ENCODE data around the gene ALDH1L1.

The ALDH1L1 gene

DNA sequence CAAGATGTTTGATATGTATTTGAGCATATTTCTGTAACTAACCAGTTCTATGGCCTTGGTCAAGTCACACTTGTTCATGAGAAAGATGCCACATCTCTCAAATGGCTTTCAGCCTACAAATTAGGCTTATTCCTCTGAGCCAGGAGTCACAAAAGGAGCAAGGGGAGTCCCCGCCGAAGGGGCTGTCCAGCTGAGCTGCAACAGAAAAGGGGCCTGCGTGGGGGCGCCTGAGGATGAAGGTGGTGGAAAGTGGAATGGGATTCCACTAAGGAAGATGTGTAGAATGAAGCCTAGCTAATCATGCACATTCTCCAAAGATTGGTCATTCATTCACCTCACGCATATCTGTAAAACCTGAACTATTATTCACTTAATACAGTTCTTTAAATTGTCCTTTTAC, 19.1 kb downstream of the ALDH1L1 start:
- no peaks in the 10 kb centered on the region for H4K20me1 ChIP-seq (ENCODE audit: low read depth, low read length)
- TF ChIP-seq, protein P1, sequence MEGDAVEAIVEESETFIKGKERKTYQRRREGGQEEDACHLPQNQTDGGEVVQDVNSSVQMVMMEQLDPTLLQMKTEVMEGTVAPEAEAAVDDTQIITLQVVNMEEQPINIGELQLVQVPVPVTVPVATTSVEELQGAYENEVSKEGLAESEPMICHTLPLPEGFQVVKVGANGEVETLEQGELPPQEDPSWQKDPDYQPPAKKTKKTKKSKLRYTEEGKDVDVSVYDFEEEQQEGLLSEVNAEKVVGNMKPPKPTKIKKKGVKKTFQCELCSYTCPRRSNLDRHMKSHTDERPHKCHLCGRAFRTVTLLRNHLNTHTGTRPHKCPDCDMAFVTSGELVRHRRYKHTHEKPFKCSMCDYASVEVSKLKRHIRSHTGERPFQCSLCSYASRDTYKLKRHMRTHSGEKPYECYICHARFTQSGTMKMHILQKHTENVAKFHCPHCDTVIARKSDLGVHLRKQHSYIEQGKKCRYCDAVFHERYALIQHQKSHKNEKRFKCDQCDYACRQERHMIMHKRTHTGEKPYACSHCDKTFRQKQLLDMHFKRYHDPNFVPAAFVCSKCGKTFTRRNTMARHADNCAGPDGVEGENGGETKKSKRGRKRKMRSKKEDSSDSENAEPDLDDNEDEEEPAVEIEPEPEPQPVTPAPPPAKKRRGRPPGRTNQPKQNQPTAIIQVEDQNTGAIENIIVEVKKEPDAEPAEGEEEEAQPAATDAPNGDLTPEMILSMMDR (IDR thresholded peaks at IDR 0.05; ENCODE audit: insufficient read depth, low read length, poor library complexity, severe bottlenecking): no peak
- no peak for TF ChIP-seq EZH2phosphoT487 (conservative IDR thresholded peaks at IDR 0.05; ENCODE audit: low read length)
- H3K9ac ChIP-seq (ENCODE audit: low read length): no peak overlapping the region
- no peak overlapping the region for H3K4me3 ChIP-seq (ENCODE audit: insufficient read depth, low read length, poor library complexity, severe bottlenecking)
- H3F3A ChIP-seq (ENCODE audit: insufficient read depth): no peaks in the 10 kb centered on the region
- H2AFZ ChIP-seq (ENCODE audit: low read depth, low read length, severe bottlenecking): no peak overlapping the region
- H3K4me2 ChIP-seq (ENCODE audit: low read depth, low read length, poor library complexity, severe bottlenecking): no peak overlapping the region
- no peaks in the 10 kb centered on the region for H3K27me3 ChIP-seq (ENCODE audit: low read length)
- H3K27ac ChIP-seq (ENCODE audit: low read depth, low read length): no peak overlapping the region
- no peaks in the 10 kb centered on the region for H3K36me3 ChIP-seq (ENCODE audit: low read length)
- H3K9me3 ChIP-seq (ENCODE audit: insufficient read depth, low read length): no peaks in the 10 kb centered on the region
- no peaks in the 10 kb centered on the region for H3K9me2 ChIP-seq (replicated peaks; ENCODE audit: insufficient read depth, low read length)
- no peaks in the 10 kb centered on the region for H3K79me2 ChIP-seq (ENCODE audit: insufficient read depth, low read length)

DNA sequence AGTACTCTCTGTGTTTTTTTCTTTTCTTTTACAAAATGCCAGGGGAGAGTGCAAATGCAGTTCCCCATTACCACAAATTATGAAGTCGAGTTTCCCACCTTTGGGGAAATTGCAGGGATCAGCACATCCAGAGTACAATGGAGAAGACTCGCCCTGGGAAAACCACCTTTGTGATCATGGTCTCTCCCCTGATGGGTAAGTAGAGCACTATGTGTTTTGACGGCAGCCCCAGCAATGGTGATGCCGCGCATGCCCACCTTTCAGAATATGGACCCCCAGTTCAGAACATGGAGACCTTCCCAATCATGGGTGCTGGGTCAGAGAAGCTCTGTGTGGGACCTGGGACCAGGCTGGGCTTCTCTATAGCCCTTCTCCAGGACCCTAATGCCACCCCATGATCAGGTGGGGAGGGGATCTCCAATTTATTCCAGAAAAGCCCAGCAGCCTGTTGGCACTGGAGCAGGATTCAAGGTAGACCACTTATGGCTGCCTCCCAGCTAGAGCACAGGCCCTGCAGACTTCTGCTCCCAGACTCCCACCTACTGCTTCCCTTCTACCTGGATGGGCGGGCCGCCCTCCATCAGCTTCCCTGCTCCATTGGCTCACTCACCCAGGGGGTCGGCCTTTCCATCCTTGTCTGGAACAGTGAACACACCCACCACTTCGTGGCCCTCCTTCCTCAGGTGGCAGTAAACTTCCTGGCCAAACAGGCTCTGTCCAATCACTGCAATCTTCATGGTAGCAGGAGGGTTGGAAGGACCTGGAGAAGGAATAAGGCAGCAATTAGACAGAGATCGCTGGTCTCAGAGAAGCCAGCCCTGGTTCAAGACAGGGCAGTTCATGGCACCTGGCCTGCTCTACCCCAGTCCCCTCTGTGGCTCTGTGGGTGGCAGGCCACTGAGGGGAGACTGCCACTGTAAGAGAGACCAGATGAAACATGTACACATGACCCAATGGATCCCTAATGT, 19.9 kb downstream of the ALDH1L1 start:
- H4K20me1 ChIP-seq (ENCODE audit: low read depth, low read length): no peaks in the 10 kb centered on the region
- H3K9ac ChIP-seq (ENCODE audit: low read length): no peak overlapping the region
- H2AFZ ChIP-seq (ENCODE audit: low read depth, low read length, severe bottlenecking): no peak overlapping the region
- H3K36me3 ChIP-seq (ENCODE audit: low read length): no peaks in the 10 kb centered on the region
- no peak overlapping the region for H3K27ac ChIP-seq (ENCODE audit: low read depth, low read length)
- no peaks in the 10 kb centered on the region for H3K79me2 ChIP-seq (ENCODE audit: insufficient read depth, low read length)
- no peak for TF ChIP-seq EZH2phosphoT487 (conservative IDR thresholded peaks at IDR 0.05; ENCODE audit: low read length)
- TF ChIP-seq, protein P1 (IDR thresholded peaks at IDR 0.05; ENCODE audit: insufficient read depth, low read length, poor library complexity, severe bottlenecking): no peak
- no peak overlapping the region for H3K4me2 ChIP-seq (ENCODE audit: low read depth, low read length, poor library complexity, severe bottlenecking)
- no peak overlapping the region for H3K4me3 ChIP-seq (ENCODE audit: insufficient read depth, low read length, poor library complexity, severe bottlenecking)
- H3K27me3 ChIP-seq (ENCODE audit: low read length): no peaks in the 10 kb centered on the region
- no peaks in the 10 kb centered on the region for H3K9me2 ChIP-seq (replicated peaks; ENCODE audit: insufficient read depth, low read length)
- H3K9me3 ChIP-seq (ENCODE audit: insufficient read depth, low read length): no peaks in the 10 kb centered on the region
- no peaks in the 10 kb centered on the region for H3F3A ChIP-seq (ENCODE audit: insufficient read depth)

DNA sequence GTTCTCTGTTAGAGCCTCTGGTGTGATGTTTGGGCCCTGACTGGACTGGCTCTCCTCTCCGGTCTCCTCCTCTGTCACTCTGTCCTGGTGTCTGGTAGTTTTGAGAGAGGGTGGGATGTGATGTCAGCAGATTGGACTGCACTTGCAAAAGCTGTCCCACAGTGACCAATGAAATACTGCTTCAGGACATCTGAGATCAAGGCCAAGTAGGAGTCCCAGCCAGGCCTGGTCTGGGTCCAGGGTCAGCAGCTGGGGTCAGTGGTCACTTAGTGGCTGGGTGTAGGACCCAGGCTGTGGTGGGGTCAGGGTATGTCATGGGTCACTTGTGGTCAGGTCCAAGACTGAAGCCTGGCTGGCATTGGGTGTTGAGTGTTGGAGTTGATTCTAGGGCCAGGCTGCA, 20.9 kb downstream of the ALDH1L1 start:
- Histone ChIP-seq H3K27me3 (ENCODE audit: low read length) (no peaks in the 10 kb centered on the region), H3K9ac (ENCODE audit: low read length) (no peak overlapping the region), H3K79me2 (ENCODE audit: insufficient read depth, low read length) (no peaks in the 10 kb centered on the region), H3K9me3 (ENCODE audit: insufficient read depth, low read length) (no peaks in the 10 kb centered on the region), H3K27ac (ENCODE audit: low read depth, low read length) (no peak overlapping the region), H3F3A (ENCODE audit: insufficient read depth) (no peaks in the 10 kb centered on the region), H2AFZ (ENCODE audit: low read depth, low read length, severe bottlenecking) (no peak overlapping the region), H3K36me3 (ENCODE audit: low read length) (no peaks in the 10 kb centered on the region), H3K9me2 (replicated peaks; ENCODE audit: insufficient read depth, low read length) (no peaks in the 10 kb centered on the region), H3K4me2 (ENCODE audit: low read depth, low read length, poor library complexity, severe bottlenecking) (no peak overlapping the region), H4K20me1 (ENCODE audit: low read depth, low read length) (no peaks in the 10 kb centered on the region), H3K4me3 (ENCODE audit: insufficient read depth, low read length, poor library complexity, severe bottlenecking) (no peak overlapping the region)
- TF ChIP-seq, protein P1 (IDR thresholded peaks at IDR 0.05; ENCODE audit: insufficient read depth, low read length, poor library complexity, severe bottlenecking): no peak
- TF ChIP-seq EZH2phosphoT487 (conservative IDR thresholded peaks at IDR 0.05; ENCODE audit: low read length): no peak

Measured in SU-DHL-6 (cell line).